ENCODE data around the gene UROC1.

UROC1 gene

GRCh38 chr3:126516152-126516935, 1.2 kb downstream of the UROC1 start:
- no peak for DNase-seq (ENCODE audit: low read depth, low spot score)

GRCh38 chr3:126515066-126515706, 2.4 kb downstream of the UROC1 start:
- no peak for DNase-seq (ENCODE audit: low read depth, low spot score)

GRCh38 chr3:126514161-126514560, 3.4 kb downstream of the UROC1 start:
- no peak for DNase-seq (ENCODE audit: low read depth, low spot score)

GRCh38 chr3:126512916-126513650, 4.5 kb downstream of the UROC1 start:
- no peak for DNase-seq (ENCODE audit: low read depth, low spot score)

GRCh38 chr3:126512026-126512425, 5.5 kb downstream of the UROC1 start:
- DNase-seq (ENCODE audit: low read depth, low spot score): no peak

GRCh38 chr3:126511291-126511690, 6.3 kb downstream of the UROC1 start:
- no peak for DNase-seq (ENCODE audit: low read depth, low spot score)

- no peak for DNase-seq (ENCODE audit: low read depth, low spot score)
Observed at GRCh38 chr3:126510308-126510910, 7.2 kb downstream of the UROC1 start.

- peak; percentile 64 for DNase-seq (ENCODE audit: low read depth, low spot score)
Observed at GRCh38 chr3:126509597-126510307, 7.8 kb downstream of the UROC1 start.

GRCh38 chr3:126508564-126508964, 9.0 kb downstream of the UROC1 start:
- no peak for DNase-seq (ENCODE audit: low read depth, low spot score)

- no peak for DNase-seq (ENCODE audit: low read depth, low spot score)
Observed at GRCh38 chr3:126507886-126508285, 9.7 kb downstream of the UROC1 start.

GRCh38 chr3:126503701-126504100, 13.9 kb downstream of the UROC1 start:
- no peak for DNase-seq (ENCODE audit: low read depth, low spot score)

GRCh38 chr3:126502656-126503055, 14.9 kb downstream of the UROC1 start:
- no peak for DNase-seq (ENCODE audit: low read depth, low spot score)

GRCh38 chr3:126501736-126502135, 15.8 kb downstream of the UROC1 start:
- DNase-seq (ENCODE audit: low read depth, low spot score): no peak

GRCh38 chr3:126501054-126501453, 16.5 kb downstream of the UROC1 start:
- DNase-seq (ENCODE audit: low read depth, low spot score): no peak

- DNase-seq (ENCODE audit: low read depth, low spot score): no peak
Observed at GRCh38 chr3:126500016-126500415, 17.6 kb downstream of the UROC1 start.

- DNase-seq (ENCODE audit: low read depth, low spot score): no peak
Observed at GRCh38 chr3:126499401-126499800, 18.2 kb downstream of the UROC1 start.

- DNase-seq (ENCODE audit: low read depth, low spot score): peak; percentile 29
Observed at GRCh38 chr3:126498929-126499328, 18.6 kb downstream of the UROC1 start.

- no peak for DNase-seq (ENCODE audit: low read depth, low spot score)
Observed at GRCh38 chr3:126498461-126498860, 19.1 kb downstream of the UROC1 start.

GRCh38 chr3:126497956-126498355, 19.6 kb downstream of the UROC1 start:
- DNase-seq (ENCODE audit: low read depth, low spot score): no peak

- no peak for DNase-seq (ENCODE audit: low read depth, low spot score)
Observed at GRCh38 chr3:126496894-126497850, 20.4 kb downstream of the UROC1 start.

All from ELF-1 (cell line).